T-helper 1 cell treated with Interleukin-12 subunit alpha and Interleukin-12 subunit beta and Interleukin-4 antibody, amounts not matched to agents 30 ng/mL and 1 ng/mL, for 36 hours (primary cell): ENCODE results near the gene LUC7L3. TPM values are rescaled to one million over a fixed set of nuclear protein-coding genes. Genes with fewer than 3 reads are reported as not detected.

ENCODE experiments used
- total RNA-seq: library from RNA; stranded (reverse); gene quantifications from 2 replicates; pipeline ENCODE4 v1.2.3, GENCODE V29; 2022

Gene LUC7L3
- total RNA-seq, 1 donor from 2014 or later, result 116 TPM

Other genes starting within 250 kb of the LUC7L3 start
- 35.5 and 36.1 TPM in 2 replicates for gene RSAD1, start 240.7 kb upstream of the LUC7L3 start, total RNA-seq
- 7.5 and 8.2 TPM in 2 replicates for gene MYCBPAP, start 211.2 kb upstream of the LUC7L3 start, total RNA-seq
- 0.05 TPM in 1 of 2 replicates, not detected in the other for gene EPN3, start 186.9 kb upstream of the LUC7L3 start, total RNA-seq
- 13.2 and 14.4 TPM in 2 replicates for gene SPATA20, start 172.4 kb upstream of the LUC7L3 start, total RNA-seq
- gene CACNA1G, start 158.9 kb upstream of the LUC7L3 start, total RNA-seq, result not detected in 2 replicates
- not detected in 2 replicates for gene ABCC3, start 84.7 kb upstream of the LUC7L3 start, total RNA-seq
- 38.8 and 39.6 TPM in 2 replicates for gene ANKRD40, start 11.7 kb upstream of the LUC7L3 start, total RNA-seq
- not detected in 2 replicates for gene ANKRD40CL, start 47.9 kb downstream of the LUC7L3 start, total RNA-seq
- not detected in 2 replicates for gene WFIKKN2, start 116.0 kb downstream of the LUC7L3 start, total RNA-seq
- gene TOB1, start 146.8 kb downstream of the LUC7L3 start, total RNA-seq, result 49.4 and 51.9 TPM in 2 replicates